ENCODE results near the gene WDR44.
"Not testable (repeated sequence)": the region's sequence is repeated elsewhere in the genome, so short reads cannot be mapped to it uniquely, and the experiment has no call there.

WDR44 gene

DNA sequence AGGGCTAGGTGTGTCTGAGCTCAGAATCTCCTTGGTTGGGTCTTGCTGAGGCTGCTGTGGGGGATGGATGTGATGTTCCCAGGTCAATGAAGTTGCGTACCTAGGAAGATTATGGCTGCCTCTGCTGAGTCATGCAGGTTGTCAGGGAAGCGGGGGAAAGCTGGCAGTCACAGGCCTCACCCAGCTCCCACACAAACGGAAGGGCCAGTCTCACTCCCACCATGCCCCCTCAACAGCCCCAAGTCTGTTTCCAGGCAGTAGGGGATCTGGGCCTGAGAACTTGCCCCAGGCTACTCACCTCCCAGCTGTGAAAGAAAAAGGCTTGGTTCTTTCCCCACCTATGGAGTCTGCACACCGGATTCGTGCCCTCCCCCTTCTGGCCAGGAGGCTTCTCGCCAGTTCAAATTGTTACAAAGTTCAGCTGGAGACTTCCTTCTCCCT, 72.9 kb downstream of the WDR44 start:
- no peak for ATAC-seq
- peaks cover 58% of the 10 kb centered on the region for H3K36me3 Mint-ChIP-seq
- no peak overlapping the region for H3K4me3 Mint-ChIP-seq
- H3K9me3 Mint-ChIP-seq, result no peaks in the 10 kb centered on the region
- no peaks in the 10 kb centered on the region for H3K27me3 Mint-ChIP-seq
- H3K4me1 Mint-ChIP-seq, result peaks cover 16% of the 10 kb centered on the region
- H3K27ac Mint-ChIP-seq, result no peak overlapping the region

DNA sequence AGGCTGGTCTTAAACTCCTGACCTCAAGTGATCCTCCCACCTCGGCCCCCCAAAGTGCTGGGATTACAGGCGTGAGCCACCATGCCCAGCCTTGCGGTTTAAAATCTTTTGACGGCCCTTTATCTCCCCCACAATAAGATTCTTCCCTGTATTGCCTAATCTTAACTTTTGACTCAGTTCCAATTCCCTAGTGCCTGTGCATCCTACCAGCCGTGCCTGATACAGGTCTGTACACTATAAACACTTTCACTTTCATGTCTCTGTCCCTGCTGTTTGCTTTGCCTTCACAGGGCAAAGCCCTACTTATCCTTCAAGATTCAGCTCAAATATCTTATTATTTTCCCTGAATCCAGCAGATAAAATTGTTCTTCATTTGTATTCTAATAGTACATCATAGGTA, 74.6 kb downstream of the WDR44 start:
- H3K4me3 Mint-ChIP-seq, result no peak overlapping the region
- H3K36me3 Mint-ChIP-seq, result peaks cover 54% of the 10 kb centered on the region
- no peaks in the 10 kb centered on the region for H3K9me3 Mint-ChIP-seq
- no peaks in the 10 kb centered on the region for H3K27me3 Mint-ChIP-seq
- peaks cover 17% of the 10 kb centered on the region for H3K4me1 Mint-ChIP-seq
- H3K27ac Mint-ChIP-seq, result peak overlapping the region; percentile 54
- no peak for ATAC-seq

DNA sequence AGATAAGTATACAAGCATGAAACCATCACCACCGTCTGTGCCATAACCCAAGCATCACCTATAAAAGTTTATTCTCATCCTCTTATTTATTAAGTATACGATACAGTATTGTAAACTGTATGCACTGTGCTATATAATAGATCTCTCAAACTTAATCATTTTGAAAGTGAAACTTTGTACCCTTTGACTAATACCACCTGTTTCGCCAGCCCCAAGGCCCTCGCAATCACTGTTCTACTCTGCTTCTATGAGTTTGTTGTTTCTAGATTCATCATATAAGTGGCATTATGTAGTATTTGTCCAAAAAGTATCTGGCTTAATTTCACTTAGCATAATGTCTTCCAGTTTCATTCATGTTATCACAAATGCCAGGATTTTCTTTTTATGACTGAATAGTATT, 77.7 kb downstream of the WDR44 start:
- Mint-ChIP-seq H3K27me3 (no peaks in the 10 kb centered on the region), H3K9me3 (no peaks in the 10 kb centered on the region), H3K36me3 (peaks cover 28% of the 10 kb centered on the region), H3K4me3 (no peak overlapping the region), H3K27ac (no peak overlapping the region), H3K4me1 (peaks cover 10% of the 10 kb centered on the region)
- peak; percentile 36 for ATAC-seq

DNA sequence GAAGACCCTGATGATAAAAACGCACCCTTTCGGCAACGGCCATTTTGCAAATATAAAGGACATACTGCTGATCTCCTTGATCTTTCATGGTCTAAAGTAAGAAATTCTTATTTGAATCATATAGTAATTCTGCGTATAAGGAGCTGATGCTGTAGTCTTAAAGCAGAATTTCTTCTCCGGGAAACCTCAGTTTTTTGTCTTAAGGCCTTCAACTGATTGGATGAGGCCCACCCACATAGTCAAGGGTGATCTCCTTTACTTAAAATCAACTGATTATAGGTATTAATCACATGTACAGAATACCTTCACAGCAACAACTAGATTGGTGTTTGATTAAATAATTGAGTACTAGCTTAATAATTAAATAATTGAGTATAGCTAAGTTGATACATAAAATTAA, 86.9 kb downstream of the WDR44 start:
- no peak overlapping the region for H3K4me3 Mint-ChIP-seq
- no peaks in the 10 kb centered on the region for H3K27me3 Mint-ChIP-seq
- H3K27ac Mint-ChIP-seq, result no peak overlapping the region
- H3K36me3 Mint-ChIP-seq, result peaks cover 42% of the 10 kb centered on the region
- no peaks in the 10 kb centered on the region for H3K9me3 Mint-ChIP-seq
- ATAC-seq, result no peak
- H3K4me1 Mint-ChIP-seq, result no peaks in the 10 kb centered on the region

DNA sequence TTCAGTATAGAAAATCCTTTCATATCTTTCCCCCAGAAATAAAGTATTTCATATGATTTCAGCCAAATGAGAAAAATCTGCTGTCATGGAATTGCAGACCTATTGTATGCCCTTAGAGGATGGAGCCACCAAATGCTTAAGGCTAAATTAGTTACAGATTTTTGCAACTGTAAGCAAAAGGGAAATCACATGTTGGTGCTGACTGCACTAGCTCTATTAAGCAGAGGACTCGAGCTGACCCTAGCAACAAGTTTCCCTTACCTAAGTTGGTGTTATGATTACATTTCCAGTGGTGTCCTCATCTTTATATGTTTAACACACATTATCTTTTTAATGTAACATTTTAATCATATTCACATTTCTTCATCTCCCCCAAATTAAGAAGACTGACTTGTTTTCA, 91.4 kb downstream of the WDR44 start:
- H3K36me3 Mint-ChIP-seq, result peaks cover 37% of the 10 kb centered on the region
- no peaks in the 10 kb centered on the region for H3K27me3 Mint-ChIP-seq
- no peak for ATAC-seq
- no peaks in the 10 kb centered on the region for H3K9me3 Mint-ChIP-seq
- no peak overlapping the region for H3K27ac Mint-ChIP-seq
- H3K4me1 Mint-ChIP-seq, result no peaks in the 10 kb centered on the region
- H3K4me3 Mint-ChIP-seq, result no peak overlapping the region

DNA sequence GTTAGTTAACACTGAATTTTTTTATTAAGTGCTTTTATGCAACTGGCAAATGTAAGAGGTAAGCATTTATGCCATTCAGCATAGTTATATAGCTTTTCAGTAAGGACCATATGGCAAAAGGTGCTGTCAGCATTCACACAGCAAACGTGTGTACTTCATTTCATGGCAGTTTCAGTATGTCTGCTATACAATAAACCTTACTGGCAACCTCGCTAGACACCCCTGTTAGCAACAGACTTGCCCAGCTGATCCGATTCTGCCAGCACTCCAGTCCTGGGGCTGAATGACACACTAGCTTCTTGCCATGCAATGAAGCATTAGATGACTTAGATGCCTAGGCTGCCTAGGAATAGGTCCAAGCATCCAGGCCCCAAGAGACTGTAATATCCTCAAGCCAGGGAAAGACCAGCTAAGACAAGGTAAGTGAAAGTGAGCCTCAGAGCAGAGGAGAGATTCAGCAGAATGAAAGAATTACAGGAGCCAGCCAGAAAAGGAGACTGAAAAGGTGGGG, 102.4 kb downstream of the WDR44 start:
- Mint-ChIP-seq H3K9me3 (no peaks in the 10 kb centered on the region), H3K4me1 (no peaks in the 10 kb centered on the region), H3K4me3 (no peak overlapping the region), H3K27ac (no peak overlapping the region), H3K27me3 (no peaks in the 10 kb centered on the region), H3K36me3 (peaks cover 11% of the 10 kb centered on the region)
- ATAC-seq, result no peak

DNA sequence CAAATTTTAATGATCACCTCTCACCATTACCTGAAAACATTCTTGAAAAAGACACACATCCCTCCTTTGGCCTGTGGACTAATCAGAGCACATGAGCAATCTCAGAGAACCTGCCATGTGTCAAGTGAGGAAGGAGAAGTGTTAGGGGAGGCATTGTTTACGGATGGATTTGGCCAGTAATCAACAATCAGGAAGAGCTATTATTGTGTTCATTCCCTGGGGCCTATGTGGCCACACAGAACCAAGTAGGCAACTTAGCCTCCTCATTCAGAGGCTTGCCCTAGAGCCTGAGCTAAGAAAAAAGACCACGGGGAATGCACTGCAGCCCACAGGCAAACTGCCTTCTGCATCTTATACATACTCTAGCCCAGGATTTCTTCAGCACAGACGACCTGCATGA, 109.1 kb downstream of the WDR44 start:
- Mint-ChIP-seq H3K4me3 (no peak overlapping the region), H3K9me3 (no peaks in the 10 kb centered on the region)

DNA sequence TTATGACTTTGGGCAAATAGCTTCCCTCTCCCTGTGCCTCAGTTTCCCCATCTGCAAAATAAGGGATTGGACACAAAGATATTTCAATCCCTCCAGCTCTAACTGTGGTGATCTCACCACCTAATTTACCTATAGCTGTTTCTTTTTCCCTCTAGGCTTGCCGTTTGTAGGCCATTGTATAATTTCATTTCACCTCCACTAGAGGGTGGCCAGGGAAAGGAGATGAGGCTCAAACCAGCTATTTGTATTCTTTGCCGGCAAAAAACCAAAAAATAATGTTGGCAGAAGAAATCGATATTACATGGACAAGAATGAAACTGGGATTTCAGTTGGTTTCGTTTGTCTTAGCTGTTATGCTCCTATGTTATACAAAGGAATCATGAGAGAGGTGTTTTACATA, 113.6 kb downstream of the WDR44 start:
- H3K36me3 Mint-ChIP-seq, result no peaks in the 10 kb centered on the region
- ATAC-seq, result no peak
- no peaks in the 10 kb centered on the region for H3K9me3 Mint-ChIP-seq
- H3K27me3 Mint-ChIP-seq, result no peaks in the 10 kb centered on the region
- no peak overlapping the region for H3K27ac Mint-ChIP-seq
- H3K4me1 Mint-ChIP-seq, result no peaks in the 10 kb centered on the region
- no peak overlapping the region for H3K4me3 Mint-ChIP-seq

More for the DNA sequence above, 109.1 kb downstream of the WDR44 start:
- no peak overlapping the region for H3K27ac Mint-ChIP-seq
- H3K27me3 Mint-ChIP-seq, result no peaks in the 10 kb centered on the region
- H3K4me1 Mint-ChIP-seq, result no peaks in the 10 kb centered on the region
- H3K36me3 Mint-ChIP-seq, result no peaks in the 10 kb centered on the region
- no peak for ATAC-seq

DNA sequence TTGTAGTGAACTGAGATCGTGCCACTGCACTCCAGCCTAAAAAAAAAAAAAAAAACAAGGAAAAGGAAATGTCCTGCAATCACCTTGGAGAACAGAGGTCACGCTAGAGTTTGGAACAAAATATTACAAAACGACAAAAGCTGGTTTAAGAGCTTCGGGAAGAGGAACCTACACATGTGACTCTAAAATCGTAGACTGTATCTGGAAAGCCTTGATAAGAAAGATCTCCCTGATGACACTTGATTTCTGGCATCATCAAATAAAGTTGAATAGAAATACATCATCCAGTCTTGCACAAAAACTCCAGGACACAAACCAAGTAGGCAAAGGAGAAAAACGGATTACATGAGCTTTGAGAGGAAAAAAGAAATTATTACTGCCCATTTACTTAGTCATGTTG, 118.6 kb downstream of the WDR44 start:
- Mint-ChIP-seq H3K36me3 (no peaks in the 10 kb centered on the region), H3K9me3 (no peaks in the 10 kb centered on the region), H3K4me3 (no peak overlapping the region), H3K27ac (no peak overlapping the region), H3K4me1 (no peaks in the 10 kb centered on the region), H3K27me3 (no peaks in the 10 kb centered on the region)
- ATAC-seq, result no peak

DNA sequence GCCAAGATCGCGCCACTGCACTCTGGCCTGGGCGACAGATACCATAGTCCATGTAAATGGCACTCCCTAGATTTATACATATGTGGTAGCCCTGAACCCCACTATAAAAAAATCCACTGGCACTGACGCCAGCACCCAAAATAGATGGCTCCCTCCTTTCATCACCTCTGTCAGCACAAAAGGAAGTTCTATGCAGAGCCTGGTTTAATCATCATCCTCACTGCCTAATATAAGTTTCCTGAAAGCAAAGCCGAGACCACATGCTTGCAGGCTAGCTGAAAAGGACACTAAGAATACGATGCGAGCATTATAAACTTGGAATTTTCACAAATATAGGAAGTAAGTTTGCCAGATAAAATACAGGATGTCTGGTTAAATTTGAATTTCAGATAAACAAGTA, 122.2 kb downstream of the WDR44 start:
- Mint-ChIP-seq H3K9me3 (no peaks in the 10 kb centered on the region), H3K27ac (no peak overlapping the region), H3K4me3 (no peak overlapping the region), H3K27me3 (no peaks in the 10 kb centered on the region), H3K36me3 (no peaks in the 10 kb centered on the region), H3K4me1 (no peaks in the 10 kb centered on the region)
- no peak for ATAC-seq

DNA sequence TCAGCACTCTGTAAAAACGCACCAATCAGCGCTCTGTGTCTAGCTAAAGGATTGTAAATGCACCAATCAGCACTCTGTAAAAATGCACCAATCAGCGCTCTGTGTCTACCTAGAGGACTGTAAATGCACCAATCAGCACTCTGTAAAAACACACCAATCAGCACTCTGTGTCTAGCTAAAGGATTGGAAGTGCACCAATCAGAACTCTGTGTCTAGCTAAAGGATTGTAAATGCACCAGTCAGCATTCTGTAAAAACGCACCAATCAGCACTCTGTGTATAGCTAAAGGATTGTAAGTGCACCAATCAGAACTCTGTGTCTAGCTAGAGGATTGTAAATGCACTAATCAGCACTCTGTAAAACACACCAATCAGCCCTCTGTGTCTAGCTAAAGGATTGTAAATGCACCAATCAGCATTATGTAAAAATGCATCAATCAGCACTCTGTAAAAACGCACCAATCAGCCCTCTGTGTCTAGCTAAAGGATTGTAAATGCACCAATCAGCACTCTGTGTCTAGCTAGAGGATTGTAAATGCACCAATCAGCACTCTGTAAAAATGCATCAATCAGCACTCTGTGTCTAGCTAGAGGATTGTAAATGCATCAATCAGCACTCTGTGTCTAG, 124.9 kb downstream of the WDR44 start:
- H3K9me3 Mint-ChIP-seq, ATAC-seq, H3K4me3 Mint-ChIP-seq, H3K27ac Mint-ChIP-seq, H3K4me1 Mint-ChIP-seq, H3K27me3 Mint-ChIP-seq, H3K36me3 Mint-ChIP-seq: not testable (repeated sequence)

DNA sequence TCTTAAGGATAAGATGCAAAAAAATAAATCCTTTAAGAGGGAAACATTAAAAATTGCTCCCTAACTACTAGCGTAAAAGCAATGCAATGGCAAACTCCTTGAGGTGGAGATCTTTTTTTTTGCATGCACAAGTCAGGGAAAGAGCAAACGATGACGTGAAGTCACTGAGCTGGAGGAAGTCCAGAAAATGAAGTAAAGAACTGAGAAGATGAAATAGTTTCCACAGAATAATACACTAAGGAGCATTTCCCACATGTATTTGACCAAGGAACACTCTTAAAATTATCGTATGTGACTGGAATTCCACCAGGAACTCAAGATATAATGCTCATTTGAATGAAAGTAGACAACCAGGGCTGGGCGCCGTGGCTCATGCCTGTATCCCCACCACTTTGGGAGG, 128.7 kb downstream of the WDR44 start:
- H3K27ac Mint-ChIP-seq, result no peak overlapping the region
- H3K36me3 Mint-ChIP-seq, result no peaks in the 10 kb centered on the region
- ATAC-seq, result no peak
- H3K4me3 Mint-ChIP-seq, result no peak overlapping the region
- H3K27me3 Mint-ChIP-seq, result no peaks in the 10 kb centered on the region
- no peaks in the 10 kb centered on the region for H3K4me1 Mint-ChIP-seq
- no peaks in the 10 kb centered on the region for H3K9me3 Mint-ChIP-seq

DNA sequence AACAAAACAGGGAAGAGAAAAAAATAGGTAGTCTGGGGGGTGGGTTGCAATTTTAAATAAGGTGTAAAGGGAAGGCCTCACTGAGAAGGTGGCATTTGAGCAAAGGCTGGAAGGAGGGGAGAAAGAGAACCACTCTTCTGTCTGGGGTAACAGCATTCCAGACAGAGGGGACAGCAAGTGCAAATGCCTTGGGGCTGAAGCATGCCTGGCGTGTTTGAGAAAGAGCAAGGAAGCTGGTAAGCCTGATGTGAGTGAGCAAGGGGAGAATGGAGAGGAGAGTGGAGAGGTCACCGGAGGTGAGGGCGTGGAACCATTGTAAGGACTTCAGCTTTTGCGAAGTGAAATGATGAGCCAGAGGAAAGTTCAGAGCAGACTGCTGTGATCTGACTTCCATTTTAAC, 130.0 kb downstream of the WDR44 start:
- no peaks in the 10 kb centered on the region for H3K36me3 Mint-ChIP-seq
- no peaks in the 10 kb centered on the region for H3K27me3 Mint-ChIP-seq
- no peaks in the 10 kb centered on the region for H3K4me1 Mint-ChIP-seq
- H3K27ac Mint-ChIP-seq, result no peak overlapping the region
- H3K4me3 Mint-ChIP-seq, result no peak overlapping the region
- no peak for ATAC-seq
- no peaks in the 10 kb centered on the region for H3K9me3 Mint-ChIP-seq

DNA sequence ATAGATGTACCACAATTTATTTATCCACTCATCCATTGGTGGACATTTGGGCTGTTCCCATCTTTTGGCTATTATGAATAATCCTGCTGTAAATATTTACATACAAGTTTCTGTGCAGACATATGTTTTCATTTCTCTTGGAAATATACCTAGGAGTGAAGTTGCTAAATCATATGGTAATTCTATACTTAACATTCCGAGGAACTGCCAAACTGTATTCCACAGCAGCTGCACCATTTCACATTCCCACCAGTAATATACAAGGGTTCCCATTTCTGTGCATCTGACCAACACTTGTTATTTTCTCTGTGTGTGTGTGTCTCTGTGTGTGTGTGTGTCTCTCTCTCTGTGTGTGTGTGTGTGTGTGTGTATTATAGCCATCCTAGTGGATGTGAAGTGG, 134.3 kb downstream of the WDR44 start:
- no peak overlapping the region for H3K4me3 Mint-ChIP-seq
- H3K36me3 Mint-ChIP-seq, result no peaks in the 10 kb centered on the region
- no peak overlapping the region for H3K27ac Mint-ChIP-seq
- no peaks in the 10 kb centered on the region for H3K9me3 Mint-ChIP-seq
- no peak for ATAC-seq
- H3K4me1 Mint-ChIP-seq, result no peaks in the 10 kb centered on the region
- no peaks in the 10 kb centered on the region for H3K27me3 Mint-ChIP-seq

DNA sequence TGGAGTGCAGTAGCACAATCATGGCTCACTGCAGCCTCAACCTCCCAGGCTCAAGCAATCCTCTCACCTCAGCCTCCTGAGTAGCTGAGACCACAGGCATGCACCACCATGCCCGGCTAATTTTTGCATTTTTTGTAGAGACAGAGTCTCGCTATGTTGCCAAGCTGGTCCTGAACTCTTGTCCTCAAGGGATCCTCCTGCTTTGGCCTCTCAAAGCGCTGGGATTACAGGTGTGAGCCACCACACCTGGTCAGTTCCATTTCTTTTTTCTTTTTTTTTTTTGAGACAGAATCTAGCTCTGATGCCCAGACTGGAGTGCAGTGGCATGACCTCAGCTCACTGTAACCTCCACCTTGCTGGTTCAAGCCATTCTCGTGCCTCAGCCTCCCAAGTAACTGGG, 136.5 kb downstream of the WDR44 start:
- not testable (repeated sequence) for H3K27me3 Mint-ChIP-seq, H3K27ac Mint-ChIP-seq, ATAC-seq, H3K9me3 Mint-ChIP-seq, H3K36me3 Mint-ChIP-seq, H3K4me1 Mint-ChIP-seq, H3K4me3 Mint-ChIP-seq

DNA sequence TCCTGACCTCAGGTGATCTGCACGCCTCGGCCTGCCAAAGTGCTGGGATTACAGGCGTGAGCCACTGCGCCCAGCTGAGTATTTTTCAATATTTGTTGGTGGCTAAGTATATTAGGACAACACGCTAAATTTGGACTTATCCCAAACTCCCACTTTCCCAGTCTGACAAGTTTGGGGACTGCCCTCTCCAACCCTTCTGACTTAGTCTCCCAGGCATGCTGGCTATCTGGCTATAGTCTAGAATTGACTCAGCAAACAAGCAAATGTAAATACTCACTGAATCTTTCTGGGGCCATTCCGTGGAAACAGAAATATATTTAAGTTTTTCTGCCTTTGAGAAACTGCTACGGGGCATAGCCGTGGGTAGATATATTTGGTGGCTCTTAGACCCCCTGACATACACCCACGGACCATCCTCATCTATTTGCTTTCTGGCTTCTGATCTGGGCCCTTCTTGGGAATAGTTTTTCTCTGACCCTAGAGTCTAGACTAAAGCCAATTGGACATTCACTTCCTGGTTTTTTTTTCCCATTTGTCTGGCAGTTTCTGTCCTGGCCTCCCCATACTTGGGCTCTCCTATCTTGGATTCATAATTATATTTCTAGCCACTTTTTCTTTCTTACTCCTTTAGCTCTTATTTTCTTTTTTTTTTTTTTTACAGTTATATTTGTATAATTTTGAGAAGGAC, 138.5 kb downstream of the WDR44 start:
- no peaks in the 10 kb centered on the region for H3K36me3 Mint-ChIP-seq
- H3K27me3 Mint-ChIP-seq, result no peaks in the 10 kb centered on the region
- no peaks in the 10 kb centered on the region for H3K4me1 Mint-ChIP-seq
- H3K9me3 Mint-ChIP-seq, result no peaks in the 10 kb centered on the region
- ATAC-seq, result no peak
- no peak overlapping the region for H3K27ac Mint-ChIP-seq
- H3K4me3 Mint-ChIP-seq, result no peak overlapping the region

Data from stimulated activated memory B cell treated with anti-CD40 and anti-IgM and Interleukin-4, amounts not matched to agents 10 μg/mL and 1 μg/mL and 100 μg/mL, for 72 hours (primary cell).